Muscle of arm (tissue), 12 donors: ENCODE results near the gene CELA3A. TPM values are rescaled to one million over a fixed set of nuclear protein-coding genes. Genes with fewer than 3 reads are reported as not detected.
"Not testable (repeated sequence)": the region's sequence is repeated elsewhere in the genome, so short reads cannot be mapped to it uniquely, and the experiment has no call there.

Experiments
- DNase-seq: peaks from one replicate; pipeline ENCODE4 v3.0.0-alpha.2; 2013
- polyA plus RNA-seq, 12 donors: library from polyadenylated mRNA; unstranded; fragments of 120-200 nt; gene quantifications; one replicate each; pipeline ENCODE4 v1.2.1, GENCODE V29; 2013; ENCODE audit not compliant: insufficient read length in 12 of 12

Gene CELA3A
- polyA plus RNA-seq, 12 donors = 0.18 to 0.67 (median 0.25) TPM; not detected in 7

- not testable (repeated sequence) for DNase-seq
These were observed 13.2 kb downstream of the CELA3A start for GRCh38 chr1:22014575-22015206.

GRCh38 chr1:22018583-22019559 lies 17.4 kb downstream of the CELA3A start:
- DNase-seq = no peak

GRCh38 chr1:22021061-22021460 lies 19.6 kb downstream of the CELA3A start:
- no peak for DNase-seq

GRCh38 chr1:22024485-22025367 lies 23.3 kb downstream of the CELA3A start:
- DNase-seq = peak; percentile 77

GRCh38 chr1:22025368-22026155 lies 24.1 kb downstream of the CELA3A start:
- DNase-seq = peak; percentile 89

GRCh38 chr1:22026924-22027289 lies 25.4 kb downstream of the CELA3A start:
- DNase-seq = no peak

- DNase-seq = no peak
These were observed 28.6 kb downstream of the CELA3A start for GRCh38 chr1:22030057-22030456.

- DNase-seq = no peak
These were observed 29.0 kb downstream of the CELA3A start for GRCh38 chr1:22030473-22030872.

- DNase-seq = no peak
These were observed 29.9 kb downstream of the CELA3A start for GRCh38 chr1:22031214-22031962.

GRCh38 chr1:22034834-22035233 lies 33.4 kb downstream of the CELA3A start:
- DNase-seq = not testable (repeated sequence)

- DNase-seq = no peak
These were observed 36.1 kb downstream of the CELA3A start for GRCh38 chr1:22037520-22037919.

GRCh38 chr1:22038036-22038435 lies 36.6 kb downstream of the CELA3A start:
- no peak for DNase-seq

- DNase-seq = no peak
These were observed 38.3 kb downstream of the CELA3A start for GRCh38 chr1:22039594-22040285.

GRCh38 chr1:22040286-22040623 lies 38.8 kb downstream of the CELA3A start:
- no peak for DNase-seq

GRCh38 chr1:22041505-22041904 lies 40.0 kb downstream of the CELA3A start:
- DNase-seq = no peak

- no peak for DNase-seq
These were observed 41.8 kb downstream of the CELA3A start for GRCh38 chr1:22043198-22043769.

GRCh38 chr1:22044690-22045420 lies 43.4 kb downstream of the CELA3A start:
- no peak for DNase-seq

GRCh38 chr1:22045604-22046228 lies 44.3 kb downstream of the CELA3A start:
- DNase-seq = no peak
